Mesenchymal stem cell (in vitro differentiated cells and primary cell): ENCODE results near the gene GPX6.
A peak's percentile ranks its signal among the peaks of the same experiment; 100 is the strongest.

Experiments used
- DNase-seq: peaks from one replicate; pipeline ENCODE4 v3.0.0-alpha.2; 2013
- H2AFZ ChIP-seq: one replicate; pipeline ENCODE4 v1.6.1; 2013; ENCODE audit warnings: low read depth, mild to moderate bottlenecking, control low read depth, inconsistent platforms, low read length, moderate library complexity
- H2AK5ac ChIP-seq: 2 replicates; pipeline ENCODE4 v1.6.1; 2013; ENCODE audit warnings: low read length, moderate library complexity, mild to moderate bottlenecking, inconsistent platforms; ENCODE audit not compliant: severe bottlenecking
- H2BK120ac ChIP-seq: one replicate; pipeline ENCODE4 v1.6.1; 2013; ENCODE audit warnings: low read depth, mild to moderate bottlenecking, inconsistent platforms, low read length, moderate library complexity
- H2BK12ac ChIP-seq, 2 experiments: one replicate each; pipeline ENCODE4 v1.6.1; 2013; ENCODE audit warnings: inconsistent platforms in 2 of 2, low read length in 2 of 2, mild to moderate bottlenecking in 2 of 2, moderate library complexity in 2 of 2, control low read depth in 1 of 2
- H2BK15ac ChIP-seq: one replicate; pipeline ENCODE4 v1.6.1; 2013; ENCODE audit warnings: mild to moderate bottlenecking, low read depth, inconsistent platforms; ENCODE audit not compliant: poor library complexity, severe bottlenecking
- H2BK5ac ChIP-seq: 2 replicates; pipeline ENCODE4 v1.6.1; 2013; ENCODE audit warnings: low read depth, mild to moderate bottlenecking, low read length, control low read depth, inconsistent platforms; ENCODE audit not compliant: poor library complexity, severe bottlenecking
- H3K14ac ChIP-seq, 2 experiments: one replicate each; pipeline ENCODE4 v1.6.1; 2013; ENCODE audit warnings: inconsistent platforms in 2 of 2, low read length in 2 of 2, control low read depth in 1 of 2, mild to moderate bottlenecking in 1 of 2, moderate library complexity in 1 of 2
- H3K18ac ChIP-seq, 2 experiments: one replicate each; pipeline ENCODE4 v1.6.1; 2013; ENCODE audit warnings: inconsistent platforms in 2 of 2, low read length in 2 of 2, control low read depth in 1 of 2, low read depth in 1 of 2, mild to moderate bottlenecking in 1 of 2
- H3K23ac ChIP-seq, 2 experiments: one replicate each; pipeline ENCODE4 v1.6.1; 2013; ENCODE audit warnings: inconsistent platforms in 2 of 2, low read length in 2 of 2, mild to moderate bottlenecking in 2 of 2, moderate library complexity in 2 of 2, control low read depth in 1 of 2
- H3K27ac ChIP-seq: 2 replicates; pipeline ENCODE4 v1.5.1; 2013; ENCODE audit warnings: mild to moderate bottlenecking, moderate library complexity, low read length, control low read depth, inconsistent platforms; ENCODE audit not compliant: poor library complexity, severe bottlenecking
- H3K27me3 ChIP-seq, 2 experiments: 2 replicates each; pipeline versions ENCODE4 v1.6.1 to v1.7.0; 2013; ENCODE audit warnings: low read length in 2 of 2, mild to moderate bottlenecking in 2 of 2, moderate library complexity in 2 of 2, control low read depth in 1 of 2, inconsistent platforms in 1 of 2; ENCODE audit not compliant: control insufficient read depth in 1 of 2, insufficient read depth in 1 of 2
- H3K36me3 ChIP-seq, 2 experiments: 2 replicates each; pipeline versions ENCODE4 v1.6.1 to v1.7.0; 2013; ENCODE audit warnings: low read length in 2 of 2, control low read depth in 1 of 2, inconsistent platforms in 1 of 2, low read depth in 1 of 2, mild to moderate bottlenecking in 1 of 2; ENCODE audit not compliant: insufficient read depth in 2 of 2, control insufficient read depth in 1 of 2
- H3K4ac ChIP-seq, 2 experiments: one replicate each; pipeline ENCODE4 v1.6.1; 2013; ENCODE audit warnings: inconsistent platforms in 2 of 2, low read length in 2 of 2, mild to moderate bottlenecking in 2 of 2, moderate library complexity in 2 of 2, control low read depth in 1 of 2, low read depth in 1 of 2
- H3K4me1 ChIP-seq: 2 replicates; pipeline ENCODE4 v1.6.1; 2013; ENCODE audit warnings: low read depth, low read length, control low read depth; ENCODE audit not compliant: control insufficient read depth, insufficient read depth
- H3K4me2 ChIP-seq: 2 replicates; pipeline ENCODE4 v1.6.1; 2013; ENCODE audit warnings: low read length, mild to moderate bottlenecking, inconsistent platforms; ENCODE audit not compliant: poor library complexity, severe bottlenecking
- H3K4me3 ChIP-seq, 2 experiments: 2 replicates each; pipeline versions ENCODE4 v1.5.1 to v1.7.0; 2013; ENCODE audit warnings: low read length in 2 of 2, mild to moderate bottlenecking in 2 of 2, control low read depth in 1 of 2, low read depth in 1 of 2; ENCODE audit not compliant: insufficient read depth in 1 of 2
- H3K79me1 ChIP-seq: replicated peaks from 2 replicates; pipeline ENCODE4 v1.6.1; 2013; ENCODE audit warnings: mild to moderate bottlenecking, control low read depth, low read length, inconsistent platforms; ENCODE audit not compliant: poor library complexity, severe bottlenecking
- H3K9ac ChIP-seq: 2 replicates; pipeline ENCODE4 v1.7.0; 2013; ENCODE audit warnings: mild to moderate bottlenecking, low read length, moderate library complexity
- H3K9me3 ChIP-seq: 2 replicates; pipeline ENCODE4 v1.7.0; 2013; ENCODE audit warnings: mild to moderate bottlenecking, low read length; ENCODE audit not compliant: control insufficient read depth
- H4K8ac ChIP-seq: one replicate; pipeline ENCODE4 v1.6.1; 2013; ENCODE audit warnings: inconsistent platforms, mild to moderate bottlenecking, low read length, moderate library complexity
- H4K91ac ChIP-seq: one replicate; pipeline ENCODE4 v1.6.1; 2013; ENCODE audit warnings: mild to moderate bottlenecking, low read length, inconsistent platforms
- WGBS: methylation state at CpG from one replicate; pipeline ENCODE4 v1.1.7; 2013; ENCODE audit warnings: mixed read lengths; 5-methylcytosine and 5-hydroxymethylcytosine counted together

Gene GPX6

GRCh38 chr6:28501259-28501658, 14.3 kb downstream of the GPX6 start:
- H3K4me1 ChIP-seq = no peaks in the 10 kb centered on the region
- H4K8ac ChIP-seq = no peak overlapping the region
- H2BK12ac ChIP-seq = no peak overlapping the region
- no peak overlapping the region for H2BK5ac ChIP-seq
- no peak overlapping the region for H4K91ac ChIP-seq
- H3K79me1 ChIP-seq = no peaks in the 10 kb centered on the region
- no peak overlapping the region for H2AK5ac ChIP-seq
- no peak overlapping the region for H2BK120ac ChIP-seq
- H3K4me2 ChIP-seq = no peak overlapping the region
- WGBS = 91% methylated on average over 5 of the region's 6 CpGs
- H3K9ac ChIP-seq = no peak overlapping the region
- DNase-seq = no peak
- no peaks in the 10 kb centered on the region for H3K9me3 ChIP-seq
- H3K36me3 ChIP-seq = no peaks in the 10 kb centered on the region
- H3K27me3 ChIP-seq = peaks cover 16 to 33% of the 10 kb centered on the region in 2 experiments
- no peak overlapping the region for H3K18ac ChIP-seq
- no peak overlapping the region for H2AFZ ChIP-seq
- no peak overlapping the region for H3K4me3 ChIP-seq
- no peak overlapping the region for H2BK15ac ChIP-seq
- no peak overlapping the region for H3K4ac ChIP-seq
- no peak overlapping the region for H3K14ac ChIP-seq
- no peak overlapping the region for H3K23ac ChIP-seq
- H3K27ac ChIP-seq = no peak overlapping the region

GRCh38 chr6:28497893-28498292, 17.7 kb downstream of the GPX6 start:
- Histone ChIP-seq H3K79me1 (no peaks in the 10 kb centered on the region), H3K4me3 (no peak overlapping the region), H3K18ac (no peak overlapping the region), H3K36me3 (no peaks in the 10 kb centered on the region), H2BK5ac (no peak overlapping the region), H2AK5ac (no peak overlapping the region), H4K8ac (no peak overlapping the region), H2BK12ac (no peak overlapping the region), H3K27me3 (peaks cover 6 to 28% of the 10 kb centered on the region in 2 experiments), H3K9me3 (no peaks in the 10 kb centered on the region), H3K4me2 (no peak overlapping the region), H3K4ac (no peak overlapping the region), H3K23ac (no peak overlapping the region), H2BK15ac (no peak overlapping the region), H3K9ac (no peak overlapping the region), H3K27ac (no peak overlapping the region), H3K4me1 (no peaks in the 10 kb centered on the region), H2AFZ (no peak overlapping the region), H4K91ac (no peak overlapping the region), H2BK120ac (no peak overlapping the region), H3K14ac (no peak overlapping the region)
- DNase-seq = no peak
- WGBS = 86% methylated on average over 2 of the region's 3 CpGs

GRCh38 chr6:28497306-28497705, 18.3 kb downstream of the GPX6 start:
- Histone ChIP-seq H3K4me3 (no peak overlapping the region), H3K18ac (no peak overlapping the region), H3K23ac (no peak overlapping the region), H3K4me2 (no peak overlapping the region), H2BK120ac (no peak overlapping the region), H4K8ac (no peak overlapping the region), H3K4ac (no peak overlapping the region), H2BK5ac (no peak overlapping the region), H3K79me1 (no peaks in the 10 kb centered on the region), H3K9me3 (no peaks in the 10 kb centered on the region), H2AK5ac (no peak overlapping the region), H3K14ac (no peak overlapping the region), H3K36me3 (no peaks in the 10 kb centered on the region), H3K27ac (no peak overlapping the region), H3K9ac (no peak overlapping the region), H3K4me1 (no peaks in the 10 kb centered on the region), H3K27me3 (peaks cover 6 to 28% of the 10 kb centered on the region in 2 experiments), H2BK15ac (no peak overlapping the region), H2BK12ac (no peak overlapping the region), H2AFZ (no peak overlapping the region), H4K91ac (no peak overlapping the region)
- WGBS = 67% methylated on average over 1 of the region's 1 CpG
- DNase-seq = no peak

- Histone ChIP-seq H3K4me1 (no peaks in the 10 kb centered on the region), H3K4me3 (no peak overlapping the region), H2AFZ (no peak overlapping the region), H2AK5ac (no peak overlapping the region), H3K23ac (no peak overlapping the region), H2BK15ac (no peak overlapping the region), H3K9ac (no peak overlapping the region), H3K79me1 (no peaks in the 10 kb centered on the region), H3K27me3 (peaks cover 6 to 28% of the 10 kb centered on the region in 2 experiments), H2BK120ac (no peak overlapping the region), H3K4me2 (no peak overlapping the region), H3K27ac (no peak overlapping the region), H4K91ac (no peak overlapping the region), H4K8ac (no peak overlapping the region), H3K9me3 (no peaks in the 10 kb centered on the region), H3K18ac (no peak overlapping the region), H3K4ac (no peak overlapping the region), H3K14ac (no peak overlapping the region), H3K36me3 (no peaks in the 10 kb centered on the region), H2BK5ac (no peak overlapping the region), H2BK12ac (no peak overlapping the region)
- WGBS = 46% methylated on average over 2 of the region's 2 CpGs
- peak; percentile 2 for DNase-seq
Measured at GRCh38 chr6:28496099-28496779, 19.4 kb downstream of the GPX6 start.
